HG03354 (cell line): ENCODE results near the gene GPD1L.

Experiments used
- ATAC-seq: cut with Tn5 transposase; IDR thresholded peaks from one replicate; pipeline ENCODE4 v1.9.1; 2021; ENCODE audit warnings: mild to moderate bottlenecking; ENCODE audit not compliant: unreplicated experiment, poor library complexity, severe bottlenecking

Gene GPD1L

GRCh38 chr3:32129832-32130231, 23.4 kb downstream of the GPD1L start:
- no peak for ATAC-seq

DNA sequence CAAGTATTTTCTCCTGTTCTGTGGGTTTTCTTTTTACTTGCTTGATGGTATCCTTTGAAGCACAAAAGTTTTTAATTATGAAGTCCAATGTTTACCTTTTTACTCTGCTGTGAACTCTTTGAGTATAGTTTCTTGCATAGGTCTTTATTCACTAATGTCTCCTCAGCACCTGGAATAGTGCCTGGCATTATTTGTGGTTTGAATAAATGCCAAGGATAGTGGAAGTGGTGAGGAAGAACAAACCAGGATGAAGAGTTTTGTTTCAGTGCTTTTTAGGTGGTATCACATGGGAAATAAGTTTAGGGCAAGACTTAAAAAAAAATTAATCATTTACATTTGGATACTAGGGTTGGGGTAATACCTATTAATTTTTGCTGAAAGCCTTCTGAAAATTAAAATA, 25.7 kb downstream of the GPD1L start:
- no peak for ATAC-seq

DNA sequence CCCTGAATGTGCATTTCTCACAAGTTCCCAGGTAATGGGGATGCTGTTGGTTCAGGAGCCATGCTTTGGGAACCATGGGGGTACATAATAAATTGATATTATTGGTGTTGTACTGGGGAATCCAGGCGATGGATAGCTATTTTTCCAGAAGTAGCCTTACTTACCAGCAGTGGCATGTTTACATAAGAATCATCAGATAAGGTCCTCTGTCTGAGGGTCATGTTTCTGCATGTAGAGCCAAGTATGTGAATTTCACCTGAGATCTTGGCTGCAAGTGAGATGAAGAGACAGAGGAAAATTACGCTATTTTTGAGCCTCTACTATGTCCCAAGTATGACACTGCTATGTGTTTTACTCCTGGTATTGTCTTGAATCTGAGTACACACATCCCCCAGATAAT, 26.3 kb downstream of the GPD1L start:
- no peak for ATAC-seq

- no peak for ATAC-seq
These were observed 30.3 kb downstream of the GPD1L start for GRCh38 chr3:32136703-32137102.

DNA sequence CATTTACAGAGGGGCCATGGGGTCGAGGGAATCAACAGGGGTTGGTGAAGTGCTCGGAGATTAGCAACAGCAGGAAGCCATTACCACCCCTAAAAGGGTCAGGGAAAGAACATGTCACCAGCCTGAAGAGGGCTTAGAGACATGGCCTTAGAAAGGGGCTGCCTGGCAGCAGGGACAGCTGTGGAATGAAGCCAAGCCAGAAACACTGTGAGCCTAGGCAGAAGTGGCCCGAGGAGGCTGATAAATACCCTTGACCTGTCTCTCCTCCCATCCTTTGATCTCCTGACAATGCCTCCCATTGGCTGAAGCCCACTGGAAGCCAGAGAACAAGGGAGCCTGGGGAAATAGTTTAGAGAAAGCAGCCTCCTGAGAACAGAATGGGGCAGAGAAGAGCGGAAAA, 31.4 kb downstream of the GPD1L start:
- no peak for ATAC-seq

DNA sequence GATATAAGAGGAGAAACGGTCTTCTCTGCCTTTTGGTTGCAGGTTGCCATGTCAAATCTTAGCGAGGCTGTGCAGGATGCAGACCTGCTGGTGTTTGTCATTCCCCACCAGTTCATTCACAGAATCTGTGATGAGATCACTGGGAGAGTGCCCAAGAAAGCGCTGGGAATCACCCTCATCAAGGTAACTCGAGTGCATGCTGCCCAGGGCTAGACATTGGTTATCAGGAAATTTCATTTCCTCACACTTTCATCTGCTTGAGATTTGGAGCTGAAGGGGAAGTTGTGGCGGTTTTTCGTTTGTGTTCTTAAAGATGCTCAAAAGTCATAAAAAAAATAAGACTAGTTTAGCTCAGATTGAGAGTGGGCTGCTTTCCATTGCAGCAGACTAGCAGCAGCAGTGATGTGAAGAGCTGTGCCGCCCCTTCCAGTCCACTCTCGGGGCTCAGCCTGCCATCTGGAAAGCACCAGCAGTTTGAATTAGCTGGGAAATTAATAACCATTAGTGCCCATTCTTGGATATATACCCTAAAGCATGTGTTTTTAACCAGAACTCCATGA, 32.2 kb downstream of the GPD1L start:
- no peak for ATAC-seq

- no peak for ATAC-seq
These were observed 34.5 kb downstream of the GPD1L start for GRCh38 chr3:32140943-32141342.

DNA sequence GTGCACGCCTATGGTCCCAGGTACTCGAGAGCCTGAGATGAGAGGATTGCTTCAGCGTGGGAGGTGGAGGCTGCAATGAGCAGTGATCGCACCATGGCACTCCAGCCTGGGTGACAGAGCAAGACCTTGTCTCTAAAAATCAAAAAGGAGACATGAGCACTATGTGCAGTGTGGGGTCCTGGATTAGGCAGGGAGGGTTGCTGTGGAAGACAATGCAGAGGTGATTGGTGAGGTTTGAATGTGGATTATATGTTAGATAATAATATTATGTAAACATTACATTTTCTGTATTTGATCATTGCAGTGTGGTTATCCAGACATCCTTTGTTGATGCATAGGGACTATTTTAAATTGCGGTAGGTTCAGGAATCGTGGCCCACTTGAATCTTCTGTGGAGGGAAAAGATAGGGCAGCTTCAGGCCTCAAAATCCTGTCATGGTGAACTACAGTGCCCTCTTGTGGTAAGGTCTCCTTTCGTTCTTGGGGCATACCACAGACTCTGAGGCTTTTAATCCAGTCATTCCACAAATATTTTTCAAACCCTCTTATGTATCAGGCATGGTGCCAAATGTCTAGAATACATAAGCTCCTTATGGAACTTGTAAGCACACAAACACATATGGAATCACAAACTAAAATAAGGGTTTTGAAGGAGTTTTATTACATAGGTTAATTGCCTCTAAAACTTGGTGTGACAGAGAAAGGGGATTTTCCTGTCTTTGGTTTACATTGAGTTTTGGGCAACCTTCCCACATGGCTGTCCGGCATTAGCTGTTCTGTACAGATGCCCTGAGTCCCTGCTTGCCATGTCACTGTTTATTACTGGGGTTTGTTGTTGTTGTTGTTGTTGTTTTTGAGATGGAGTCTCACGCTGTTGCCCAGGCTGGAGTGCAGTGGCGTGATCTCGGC, 37.7 kb downstream of the GPD1L start:
- peak; percentile 79 for ATAC-seq

- no peak for ATAC-seq
These were observed 40.4 kb downstream of the GPD1L start for GRCh38 chr3:32146746-32147211.

- ATAC-seq = no peak
These were observed 41.1 kb downstream of the GPD1L start for GRCh38 chr3:32147509-32147908.

- no peak for ATAC-seq
These were observed 41.5 kb downstream of the GPD1L start for GRCh38 chr3:32147933-32148332.

DNA sequence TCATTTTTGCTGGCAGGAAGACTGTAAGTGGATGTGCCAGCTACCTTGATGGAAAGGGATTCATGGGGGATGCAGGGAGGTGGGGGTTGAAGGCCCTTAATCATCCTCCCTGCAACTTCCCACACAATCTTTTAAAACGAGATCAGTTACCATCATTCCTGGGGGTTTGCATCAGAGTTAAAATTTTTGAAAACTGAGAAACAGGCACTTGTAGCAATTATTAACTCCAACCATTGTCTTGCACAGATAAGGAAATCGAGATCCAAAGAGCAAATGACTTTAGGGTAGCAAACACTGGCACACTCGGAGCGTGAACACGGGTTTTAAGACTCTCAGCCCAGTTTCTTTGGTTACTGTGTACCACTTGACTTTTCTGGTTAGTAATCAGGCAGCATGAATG, 41.9 kb downstream of the GPD1L start:
- ATAC-seq = no peak

- ATAC-seq = no peak
These were observed 47.2 kb downstream of the GPD1L start for GRCh38 chr3:32153414-32154204.

GRCh38 chr3:32154205-32154579, 47.8 kb downstream of the GPD1L start:
- no peak for ATAC-seq

- no peak for ATAC-seq
These were observed 48.7 kb downstream of the GPD1L start for GRCh38 chr3:32155117-32155516.

DNA sequence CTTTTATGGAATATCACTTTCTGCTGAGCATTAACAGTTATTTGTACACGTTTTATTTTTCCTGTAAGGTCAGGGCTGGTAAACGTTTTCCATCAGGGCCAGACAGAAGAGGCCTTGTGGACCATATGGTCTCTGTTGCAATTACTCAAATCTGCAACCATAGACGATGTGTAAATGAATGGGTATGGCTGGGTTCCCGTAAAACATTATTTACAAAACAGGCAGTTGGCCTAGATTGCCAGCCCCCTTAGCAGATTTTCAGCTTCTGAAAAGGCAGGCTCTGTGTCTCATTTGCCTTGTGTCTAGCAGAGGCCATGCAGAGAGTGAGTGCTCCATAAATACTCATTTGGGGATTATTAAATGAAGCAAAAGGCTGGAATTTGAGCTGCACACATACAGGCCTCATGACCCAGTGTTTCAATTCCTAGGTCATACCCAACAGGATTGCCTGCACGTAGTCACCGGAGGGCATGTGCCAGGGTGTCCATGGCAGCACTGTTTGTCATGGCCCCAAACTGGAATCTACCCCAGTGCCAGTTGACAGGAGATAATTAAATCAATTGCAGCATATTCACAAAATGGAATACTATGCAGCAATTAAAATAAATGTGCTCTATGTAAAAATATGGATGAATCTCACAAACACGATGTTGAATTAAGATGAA, 51.3 kb downstream of the GPD1L start:
- ATAC-seq = no peak

DNA sequence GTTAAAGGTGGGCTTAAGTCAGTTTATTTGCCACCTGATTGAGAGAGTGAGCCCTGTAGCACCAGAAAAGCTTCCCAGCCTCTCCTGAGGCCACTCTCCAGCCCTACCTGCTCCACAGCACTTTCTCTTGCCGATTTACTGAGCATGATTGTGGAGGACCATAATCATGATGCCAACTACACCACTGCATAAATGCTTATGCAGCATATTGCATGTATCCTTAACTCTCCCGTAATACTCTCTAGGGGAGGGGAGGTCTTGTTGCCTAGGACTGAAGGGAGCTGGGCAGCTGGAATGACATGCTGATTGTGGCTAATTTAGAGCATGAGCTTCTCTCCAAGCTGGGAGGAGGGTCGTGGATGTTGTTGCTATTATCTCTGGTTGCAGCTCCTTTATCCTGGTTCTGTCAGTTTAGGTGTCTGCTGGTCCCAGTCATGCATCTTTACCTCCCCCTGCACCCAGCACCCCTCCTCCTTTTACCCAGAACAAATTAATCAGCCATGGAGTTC, 54.3 kb downstream of the GPD1L start:
- no peak for ATAC-seq

DNA sequence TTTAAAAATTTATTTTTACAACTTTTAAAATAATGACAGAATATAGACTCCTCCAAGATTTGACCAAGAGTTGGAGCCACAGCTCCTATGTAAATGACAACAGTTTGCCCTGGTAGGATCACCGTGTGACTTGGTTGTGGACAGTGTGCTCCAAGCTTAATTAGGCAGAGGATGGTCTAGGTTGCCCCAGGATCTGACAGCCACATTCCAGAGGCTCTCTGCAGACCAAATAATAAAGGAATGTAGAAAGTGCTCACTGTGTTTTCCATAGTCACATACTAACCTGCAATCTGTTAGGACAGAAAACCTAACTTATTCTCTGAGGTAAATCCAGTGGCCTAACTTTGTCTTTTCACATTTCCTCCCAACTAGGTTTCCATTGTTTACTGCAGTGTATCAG, 59.0 kb downstream of the GPD1L start:
- no peak for ATAC-seq

- no peak for ATAC-seq
These were observed 60.2 kb downstream of the GPD1L start for GRCh38 chr3:32166654-32167053.

- ATAC-seq = no peak
These were observed 66.0 kb downstream of the GPD1L start for GRCh38 chr3:32172420-32172819.
